Stromal cell of bone marrow (primary cell): ENCODE data around the gene TIAM2.
"Not testable (repeated sequence)": the region's sequence is repeated elsewhere in the genome, so short reads cannot be mapped to it uniquely, and the experiment has no call there.

Experiments used
- DNase-seq: peaks from one replicate; pipeline ENCODE4 v3.0.0-alpha.2; 2012; ENCODE audit warnings: low read depth

TIAM2 gene

DNA sequence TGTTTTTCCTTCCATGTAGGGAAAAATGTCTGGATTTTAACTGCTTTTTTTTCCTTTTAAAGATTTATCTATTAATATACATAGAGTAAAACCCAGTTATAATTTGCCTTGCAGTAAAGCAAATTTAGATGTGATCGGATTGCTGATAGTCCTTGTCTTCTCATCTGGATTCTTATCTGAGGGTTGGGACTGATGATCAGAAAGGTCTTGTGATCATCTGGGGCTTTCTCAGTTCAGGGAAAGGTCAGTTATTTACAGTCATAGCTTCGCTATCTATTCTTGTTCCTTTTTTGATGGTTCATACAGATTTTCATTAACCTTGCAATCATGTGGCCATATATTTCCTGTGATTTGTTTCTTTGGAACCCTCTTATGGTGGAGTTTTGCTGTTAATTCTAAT is 204.9 kb downstream of the TIAM2 start:
- no peak for DNase-seq

DNA sequence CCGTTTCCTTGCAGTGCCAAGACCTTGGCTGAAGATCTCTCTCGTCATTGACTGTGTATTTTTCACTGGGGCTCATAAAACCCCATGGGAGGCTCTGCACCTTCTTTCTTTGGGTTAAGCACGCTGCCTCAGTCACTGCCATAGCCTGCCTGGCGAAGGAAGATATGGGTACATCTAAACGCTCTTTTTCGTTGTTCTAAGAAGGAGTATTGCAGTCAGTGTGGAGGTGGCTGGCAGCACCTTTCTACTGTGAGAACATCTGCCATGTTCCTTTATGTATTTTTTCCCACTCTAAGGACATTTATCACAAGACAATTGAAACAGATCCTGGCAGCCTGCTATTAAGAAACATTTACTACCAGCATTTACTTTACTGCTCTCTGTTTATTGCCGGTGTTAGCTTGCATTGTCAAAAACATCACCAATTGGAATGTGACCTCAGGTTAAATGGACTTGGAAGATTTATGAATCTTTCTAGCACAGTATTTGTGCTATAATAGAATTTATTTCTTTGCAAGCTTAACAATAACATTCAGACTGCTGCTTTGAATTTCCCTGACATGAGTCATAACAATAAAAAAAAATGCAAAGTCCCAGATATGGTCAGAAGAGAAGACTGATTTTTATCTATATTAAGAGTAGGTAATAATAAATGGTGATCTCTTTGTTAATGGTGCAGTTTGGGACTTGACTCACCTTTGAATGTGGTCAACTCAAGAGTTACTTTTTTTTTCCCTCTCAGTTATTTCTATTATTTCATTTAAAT is 206.5 kb downstream of the TIAM2 start:
- peak; percentile 23 for DNase-seq

DNA sequence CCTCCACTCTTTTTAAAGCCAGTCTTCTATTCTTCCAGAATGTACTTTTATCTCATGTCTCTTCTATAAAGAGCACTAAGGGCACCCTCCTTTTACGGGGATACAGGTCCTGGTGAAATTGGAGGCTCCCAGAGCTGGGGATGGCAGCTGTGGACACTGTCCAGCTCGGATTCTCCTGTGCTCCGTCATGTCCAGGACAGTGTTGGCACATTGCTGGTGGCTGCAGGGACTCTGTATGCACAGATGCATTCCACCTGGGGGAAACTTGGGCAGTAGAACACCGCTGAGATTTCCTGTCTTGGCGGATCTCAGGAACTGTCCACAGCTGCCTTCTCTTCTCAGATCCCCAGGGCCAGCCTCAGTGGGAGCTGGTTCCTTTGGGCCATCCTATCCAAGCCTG is 212.1 kb downstream of the TIAM2 start:
- DNase-seq = no peak

DNA sequence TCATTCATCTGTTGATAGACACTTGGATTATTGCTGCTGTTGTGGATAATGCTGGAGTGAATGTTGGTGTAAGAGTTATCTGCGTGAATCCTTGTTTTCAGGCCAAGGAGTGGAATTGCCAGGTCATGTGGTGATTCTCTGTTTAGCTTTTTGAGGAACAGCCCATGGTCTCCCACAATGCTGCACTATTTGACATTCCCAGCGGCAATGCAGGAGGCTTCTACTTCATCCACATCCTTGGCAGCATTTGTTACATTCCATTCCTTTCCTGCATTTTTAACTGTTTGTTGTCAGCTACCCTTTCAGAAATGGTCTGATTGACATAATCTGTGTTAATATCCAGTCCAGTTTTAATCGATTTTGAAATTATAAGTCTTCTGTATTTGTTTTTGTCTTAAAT is 217.0 kb downstream of the TIAM2 start:
- no peak for DNase-seq

DNA sequence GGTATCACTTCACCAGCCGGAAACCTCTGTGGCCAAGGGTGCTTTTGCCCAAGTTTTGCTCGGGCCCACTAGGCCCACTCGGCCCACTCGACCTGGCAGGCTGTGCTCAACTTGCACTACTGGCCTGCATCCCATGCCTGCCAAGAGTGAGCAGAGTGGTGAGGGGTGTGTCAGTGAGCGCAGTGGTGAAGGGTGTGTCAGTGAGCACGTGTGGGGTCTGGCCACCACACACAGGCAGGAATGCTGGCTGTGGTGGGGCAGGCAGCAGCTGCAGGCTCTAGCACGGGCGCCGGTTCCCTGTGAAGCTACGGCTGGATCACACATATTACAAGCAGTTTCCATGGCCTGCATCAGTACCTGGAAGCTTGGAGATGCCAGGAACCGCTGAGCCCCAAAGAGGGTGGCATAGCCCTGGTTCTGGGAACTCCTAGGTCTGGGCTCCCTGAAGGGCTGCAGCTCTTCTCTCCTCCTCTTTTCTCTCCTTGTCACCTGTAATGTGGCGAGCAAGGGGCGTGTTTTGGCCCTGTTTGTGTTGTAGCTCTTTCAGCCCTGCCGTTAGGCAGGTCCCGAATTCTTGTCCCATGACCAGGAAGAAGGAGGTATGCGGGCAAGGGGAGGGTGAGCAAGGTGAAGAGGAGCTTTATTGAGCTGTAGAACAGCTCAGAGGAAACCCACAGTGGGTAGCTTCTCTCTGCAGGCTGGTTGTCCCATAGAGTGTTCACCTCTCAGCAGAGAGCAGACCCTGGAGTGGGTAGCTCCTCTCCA is 217.7 kb downstream of the TIAM2 start:
- DNase-seq = no peak

DNA sequence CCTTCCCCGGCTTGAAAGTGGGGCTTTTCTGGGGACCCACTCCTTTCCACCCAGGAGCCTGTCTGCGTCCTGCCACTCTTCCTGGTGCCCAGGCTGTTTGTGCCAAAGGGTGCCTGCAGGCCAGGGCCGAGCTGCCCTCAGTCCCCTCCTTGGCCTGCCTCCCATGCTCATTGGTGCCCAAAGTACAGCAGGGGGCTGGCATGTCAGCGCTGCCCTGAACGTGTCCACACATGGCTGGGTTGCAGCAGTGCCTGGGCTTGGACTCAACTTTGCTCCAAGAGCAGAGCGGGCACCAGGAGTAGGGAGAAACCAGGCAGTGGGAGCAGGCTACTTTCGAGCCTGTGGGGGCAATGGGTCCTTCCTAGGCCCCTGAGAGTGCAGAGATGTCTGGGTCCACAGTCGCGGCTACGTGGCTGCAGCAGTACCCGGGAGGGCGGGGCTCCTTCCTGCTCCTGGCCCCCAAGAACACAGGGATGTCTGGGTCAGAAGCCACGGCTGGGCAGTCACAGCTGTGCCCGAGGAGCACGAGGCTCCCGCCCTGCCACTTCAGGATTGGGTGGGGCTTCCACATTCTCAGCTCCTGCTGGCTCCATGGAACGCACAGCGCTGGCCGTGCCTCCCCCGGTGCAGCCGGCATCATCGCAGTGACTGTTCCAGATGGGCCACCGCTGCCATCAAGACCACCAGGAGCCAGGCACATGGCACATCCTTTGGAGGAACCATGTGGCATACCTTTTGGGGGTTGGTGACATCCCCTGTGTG is 218.7 kb downstream of the TIAM2 start:
- DNase-seq = no peak

DNA sequence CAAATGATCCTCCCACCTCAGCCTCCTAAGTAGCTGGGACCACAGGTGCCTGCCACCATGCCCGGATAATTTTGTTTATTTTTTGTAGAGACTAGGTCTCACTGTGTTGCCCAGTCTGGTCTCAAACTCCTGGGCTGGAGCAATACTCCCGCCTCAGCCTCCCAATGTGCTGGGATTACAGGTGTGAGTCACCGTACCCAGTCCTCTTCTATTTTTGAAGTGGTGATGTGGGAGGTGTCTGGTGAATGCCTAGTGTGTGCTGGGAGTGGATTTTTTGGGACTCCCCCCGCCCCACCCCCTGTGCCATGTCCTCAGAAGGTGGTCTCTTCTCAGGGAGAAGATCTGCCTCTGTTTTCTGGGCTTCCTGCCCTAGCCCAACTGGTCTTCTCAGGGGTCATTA is 220.8 kb downstream of the TIAM2 start:
- DNase-seq = no peak

DNA sequence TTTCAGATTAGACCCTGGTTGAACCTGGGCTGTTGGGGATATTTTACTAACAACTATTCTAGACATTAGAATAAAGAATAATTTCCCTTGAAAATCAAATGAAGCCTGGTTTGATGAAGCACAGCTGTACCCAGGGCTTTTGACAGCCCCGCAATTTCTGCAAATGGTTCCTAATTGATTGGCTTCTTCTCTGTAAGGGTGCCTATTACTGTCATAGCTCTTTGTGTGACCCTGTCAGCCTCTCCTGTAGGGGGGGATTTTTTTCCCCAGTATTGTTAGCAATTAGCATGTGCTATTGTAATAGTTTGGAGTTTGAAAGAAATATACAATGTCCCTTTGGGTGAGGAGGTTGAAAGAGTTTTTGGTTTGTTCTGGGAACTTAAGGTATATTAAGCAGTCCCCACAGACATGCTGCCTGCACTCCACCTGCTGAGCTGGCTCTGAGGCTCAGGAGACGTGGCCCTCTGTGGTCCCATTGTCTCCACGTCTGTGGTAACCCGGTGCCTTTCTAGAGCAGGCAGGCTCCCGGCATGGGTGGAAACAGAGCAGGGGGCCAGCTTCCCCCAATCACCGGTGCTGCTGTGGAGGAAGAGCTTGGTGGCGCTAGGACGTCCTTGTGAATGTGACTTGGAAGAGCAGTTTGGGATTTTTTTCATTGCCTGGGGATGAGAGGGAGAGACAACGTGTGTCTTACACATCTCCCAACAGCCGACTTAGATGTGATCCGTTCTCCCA is 221.4 kb downstream of the TIAM2 start:
- no peak for DNase-seq

DNA sequence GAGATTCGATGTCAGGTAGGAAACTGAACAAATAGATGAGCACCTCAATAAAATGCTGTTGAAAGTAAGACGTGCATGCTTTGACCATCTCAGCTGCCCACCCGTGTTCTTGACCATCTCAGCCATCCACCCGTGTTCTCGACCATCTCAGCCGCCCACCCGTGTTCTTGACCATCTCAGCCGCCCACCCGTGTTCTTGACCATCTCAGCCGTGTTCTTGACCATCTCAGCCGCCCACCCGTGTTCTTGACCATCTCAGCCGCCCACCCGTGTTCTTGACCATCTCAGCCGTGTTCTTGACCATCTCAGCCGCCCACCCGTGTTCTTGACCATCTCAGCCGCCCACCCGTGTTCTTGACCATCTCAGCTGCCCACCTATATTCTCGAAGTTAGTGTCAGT is 223.6 kb downstream of the TIAM2 start:
- not testable (repeated sequence) for DNase-seq

DNA sequence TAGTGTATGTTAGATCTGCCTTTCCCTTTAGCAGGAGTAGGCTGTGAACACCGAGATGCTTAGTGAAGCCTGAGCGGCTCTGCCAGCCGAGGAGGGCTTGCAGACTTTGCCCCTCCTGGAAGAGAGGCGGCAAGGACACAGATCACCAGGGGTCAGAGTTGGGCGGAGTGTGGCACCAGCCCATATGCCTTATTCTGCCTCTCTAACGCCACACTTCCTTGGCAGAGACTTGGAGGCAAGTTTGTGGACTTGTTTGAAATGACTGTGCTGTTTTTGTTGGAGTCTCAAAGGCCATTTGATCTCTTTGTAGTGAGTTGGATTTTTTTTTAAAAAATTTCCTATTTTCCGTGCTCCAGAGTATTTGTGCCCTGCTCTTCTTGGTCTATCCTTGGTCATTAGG is 224.2 kb downstream of the TIAM2 start:
- peak; percentile 28 for DNase-seq

DNA sequence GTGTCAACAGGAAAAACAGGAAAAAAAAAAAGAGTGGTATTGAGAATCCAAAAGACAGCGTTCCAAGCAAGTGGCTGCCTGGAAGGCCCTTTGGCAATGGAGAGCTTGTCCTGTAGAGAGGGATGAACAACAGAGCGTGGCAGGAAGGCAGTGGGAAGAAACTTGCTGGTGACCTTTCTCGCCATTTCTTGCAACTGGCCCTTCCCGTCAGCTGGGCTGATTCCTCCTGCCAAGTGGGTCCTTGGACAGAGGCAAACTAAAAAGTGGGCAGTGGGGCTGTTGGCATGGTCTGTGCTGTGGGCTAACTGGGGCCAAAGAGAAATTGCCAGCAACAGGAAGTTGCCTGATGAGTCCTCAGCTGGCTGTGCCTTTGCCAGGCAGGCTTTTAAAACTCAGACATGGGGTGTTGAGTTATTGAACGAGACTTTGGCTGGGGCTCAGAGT is 224.8 kb downstream of the TIAM2 start:
- DNase-seq = peak; percentile 20

DNA sequence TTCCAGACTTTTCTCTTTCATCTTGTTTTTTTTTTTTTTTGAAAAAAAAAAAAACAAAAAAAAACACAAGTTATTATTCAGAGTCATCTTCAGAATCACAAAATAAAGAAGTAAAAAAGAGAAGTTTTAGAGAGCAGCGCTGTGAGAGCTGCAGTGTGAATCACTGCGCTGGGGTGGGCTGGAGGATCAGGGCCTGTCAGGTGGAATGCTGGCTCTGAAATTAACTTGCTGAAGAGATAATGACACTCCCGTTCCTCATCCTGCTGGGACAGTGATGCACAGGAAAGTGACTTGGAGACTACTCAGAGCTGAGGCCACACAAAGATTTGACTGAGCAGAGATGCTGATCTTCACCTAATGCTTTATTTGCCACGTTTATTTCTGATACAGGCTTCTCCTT is 226.0 kb downstream of the TIAM2 start:
- DNase-seq = no peak

DNA sequence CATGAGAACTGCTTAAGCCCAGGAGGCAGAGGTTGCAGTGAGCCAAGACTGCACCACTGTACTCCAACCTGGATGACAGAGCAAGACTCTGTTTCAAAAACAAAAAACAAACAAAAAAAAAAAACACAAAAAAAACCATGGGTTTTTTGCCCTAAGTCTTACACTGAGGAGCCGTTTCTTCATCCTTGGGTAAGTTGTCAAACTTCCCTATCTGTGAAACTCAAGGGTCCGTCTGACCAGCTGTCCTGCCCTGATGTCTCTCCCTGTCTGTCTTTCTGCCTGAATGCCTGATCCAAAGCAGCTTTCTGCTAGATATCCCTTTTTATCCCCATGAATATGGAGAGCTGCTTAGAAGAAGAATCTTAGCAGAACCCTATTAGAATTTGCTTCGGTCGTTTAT is 227.4 kb downstream of the TIAM2 start:
- no peak for DNase-seq

DNA sequence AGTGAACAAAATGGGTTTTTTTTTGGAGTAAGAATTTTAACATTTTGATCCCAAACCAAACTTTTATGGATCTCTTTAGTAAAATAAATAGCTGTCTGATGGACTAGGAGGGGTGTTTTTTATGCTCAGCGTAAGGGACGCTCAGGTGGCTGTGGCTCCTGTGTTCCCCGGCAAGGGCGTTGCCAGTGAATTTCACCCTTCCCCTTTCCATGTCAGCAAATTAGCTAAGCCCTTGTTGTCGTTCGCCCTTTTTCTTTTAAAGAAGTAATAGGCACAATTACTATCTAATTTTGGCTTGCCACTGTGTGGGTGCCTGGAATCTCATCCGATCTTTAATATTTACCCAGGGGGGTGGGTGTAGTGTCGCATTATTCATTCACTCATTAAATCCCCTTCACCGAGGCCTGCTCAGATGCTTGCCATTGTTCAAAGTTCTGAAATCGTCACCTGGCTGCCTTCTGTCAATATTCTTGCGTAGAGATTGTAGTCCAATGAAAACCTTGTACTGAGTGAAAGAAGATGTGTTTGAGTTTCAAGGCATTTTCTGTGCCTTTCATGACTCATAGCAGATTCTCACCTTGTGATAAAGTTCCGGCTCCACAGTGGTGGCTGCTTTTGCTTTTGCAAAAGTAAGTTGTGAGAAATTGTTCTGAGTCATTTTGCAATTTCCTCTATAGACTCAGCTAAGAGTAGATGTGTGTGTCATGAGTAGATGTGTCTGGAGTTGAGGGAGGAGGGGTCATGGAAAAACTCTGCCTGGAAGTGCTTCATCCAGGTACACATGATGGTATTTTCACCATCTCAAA is 228.7 kb downstream of the TIAM2 start:
- peak; percentile 55 for DNase-seq

DNA sequence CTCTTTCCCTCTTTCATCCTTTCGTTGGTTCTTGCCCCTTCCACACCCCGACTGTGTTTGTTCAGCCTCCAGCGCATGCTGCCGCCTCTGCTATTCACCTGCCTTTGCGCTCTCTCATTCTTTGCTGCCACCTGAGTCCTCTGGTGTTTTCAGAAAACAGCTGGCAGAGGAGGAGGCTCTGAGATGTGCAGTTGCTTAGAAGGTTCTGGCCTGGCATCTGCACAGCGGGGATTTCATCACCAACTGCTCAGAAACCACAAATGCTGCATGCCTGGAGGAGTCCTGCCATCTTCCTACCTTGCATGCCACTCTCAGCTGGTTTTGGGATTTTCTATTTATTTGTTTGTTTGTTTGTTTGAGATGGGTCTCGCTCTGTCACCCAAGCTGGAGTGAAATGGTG is 229.5 kb downstream of the TIAM2 start:
- DNase-seq = no peak

DNA sequence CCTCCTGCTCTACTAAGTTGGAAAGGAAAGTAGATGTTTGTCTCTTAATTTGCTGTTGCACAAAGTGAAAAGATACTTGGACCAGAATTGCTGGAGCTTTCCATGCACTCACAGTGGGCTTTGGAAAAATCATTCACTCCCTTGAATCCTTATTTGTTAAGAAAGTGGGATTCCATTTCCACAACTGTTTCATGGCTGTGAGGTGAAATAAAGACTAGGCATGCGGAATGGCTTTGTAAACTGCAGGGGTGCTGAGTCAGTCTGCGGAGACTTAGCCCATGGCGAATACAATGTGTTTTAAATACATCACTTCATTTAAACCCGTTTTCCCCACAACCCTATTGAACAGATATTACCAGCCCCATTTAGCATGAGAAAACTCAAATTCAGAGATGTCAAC is 231.9 kb downstream of the TIAM2 start:
- no peak for DNase-seq

DNA sequence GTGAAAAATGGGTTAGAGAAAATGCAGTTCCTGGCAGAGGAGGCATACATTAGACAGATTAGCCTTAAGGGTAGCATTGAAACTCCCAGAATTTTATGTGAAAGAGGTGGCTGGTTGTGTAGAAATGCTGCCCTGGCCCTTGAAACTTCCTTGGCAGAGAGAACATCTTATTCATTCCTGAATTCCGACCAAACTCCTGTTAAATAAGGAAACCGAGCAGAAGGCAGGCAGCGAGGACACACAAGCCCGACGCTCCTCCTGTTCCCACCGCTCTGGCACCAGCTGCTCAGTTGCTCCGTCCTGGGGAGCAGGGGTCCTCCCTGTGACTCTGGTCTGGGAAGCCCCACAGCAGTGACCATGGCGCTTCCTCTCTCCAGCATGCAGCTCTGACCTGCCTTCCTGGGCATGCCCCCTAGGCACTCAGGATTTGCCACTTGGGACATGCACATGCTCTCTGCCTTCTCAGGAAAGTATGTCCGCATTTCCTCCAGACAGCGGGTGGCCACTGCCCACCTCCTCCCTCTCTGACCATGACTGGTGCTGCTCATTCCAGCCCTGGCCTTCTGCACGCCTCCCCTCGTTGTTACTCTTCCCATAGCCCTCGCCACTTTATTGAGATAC is 233.5 kb downstream of the TIAM2 start:
- peak; percentile 13 for DNase-seq

DNA sequence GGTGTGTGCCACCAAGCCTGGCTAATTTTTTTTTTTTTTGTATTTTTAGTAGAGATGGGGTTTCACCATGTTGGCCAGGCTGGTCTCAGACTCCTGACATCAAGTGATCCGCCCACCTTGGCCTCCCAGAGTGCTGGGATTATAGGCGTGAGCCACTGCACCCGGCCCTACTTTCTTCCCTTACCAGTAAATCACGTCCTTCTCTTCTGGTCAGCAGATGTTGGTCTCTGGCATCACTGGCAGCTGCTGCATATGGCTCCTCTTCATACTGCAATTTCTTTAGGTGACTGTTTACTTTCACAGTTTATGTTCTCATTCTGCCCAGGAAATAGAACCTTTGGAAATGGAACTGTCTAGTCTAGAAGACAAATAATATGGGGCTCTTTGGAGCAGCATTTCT is 235.9 kb downstream of the TIAM2 start:
- DNase-seq = not testable (repeated sequence)

DNA sequence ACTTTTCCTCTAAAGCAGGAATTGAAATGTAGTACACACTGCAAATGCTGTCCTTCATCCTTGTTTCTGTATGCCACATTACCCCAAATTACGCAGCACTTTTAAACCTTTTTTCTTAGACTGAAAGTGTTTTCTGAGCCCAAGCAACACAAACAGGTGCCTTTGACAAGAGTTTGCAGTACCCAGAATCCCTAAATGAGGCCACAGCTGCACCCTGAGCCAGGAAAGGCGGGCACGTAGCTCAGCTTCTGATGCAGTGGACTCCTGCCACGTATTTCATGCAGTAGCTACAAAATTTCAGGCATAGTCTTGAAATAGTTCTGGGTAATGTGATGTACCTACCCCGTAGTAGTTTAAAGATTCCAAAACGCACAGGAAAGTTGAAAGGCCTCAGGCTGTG is 237.7 kb downstream of the TIAM2 start:
- no peak for DNase-seq

DNA sequence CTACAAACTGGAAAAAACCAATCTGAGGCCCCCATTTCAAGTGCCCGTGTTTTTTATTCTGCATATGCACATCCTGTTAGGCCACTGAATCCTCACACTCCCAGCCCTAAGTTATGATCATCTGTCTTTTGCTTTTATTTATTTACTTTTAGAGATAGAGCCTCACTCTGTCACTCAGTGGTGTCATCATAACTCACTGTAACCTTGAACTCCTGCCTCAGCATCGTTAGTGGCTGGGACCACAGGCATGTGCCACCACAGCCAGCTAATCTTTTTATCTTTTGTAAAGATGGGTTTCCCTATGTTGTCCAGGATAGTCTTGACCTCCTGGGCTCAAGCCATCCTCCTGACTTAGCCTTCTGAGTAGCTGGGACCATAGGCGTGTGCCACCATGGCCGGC is 239.1 kb downstream of the TIAM2 start:
- DNase-seq = no peak

DNA sequence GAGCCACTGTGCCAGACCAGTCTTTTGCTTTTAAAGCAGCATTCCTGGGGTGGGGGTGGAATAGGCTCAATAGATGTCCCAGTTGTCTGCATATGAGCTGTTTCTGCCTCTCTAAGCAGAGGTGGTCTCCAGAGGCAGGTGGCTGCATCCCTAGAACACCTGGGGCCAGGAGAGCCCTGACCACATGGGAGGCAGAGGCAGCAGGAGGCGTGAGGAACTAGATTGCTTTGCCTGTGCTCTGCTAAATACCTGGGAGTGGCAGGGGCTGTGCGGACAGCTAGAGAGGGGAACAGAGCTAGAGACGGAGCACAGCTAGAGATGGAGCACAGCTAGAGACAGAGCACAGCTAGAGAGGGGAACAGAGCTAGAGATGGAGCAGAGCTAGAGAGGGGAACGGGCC is 239.6 kb downstream of the TIAM2 start:
- no peak for DNase-seq
